Epithelial cell of proximal tubule (primary cell): ENCODE results near the gene INPP5D. TPM values are rescaled to one million over a fixed set of nuclear protein-coding genes. Genes with fewer than 3 reads are reported as not detected.

Source experiments
- DNase-seq: peaks from one replicate; pipeline ENCODE4 v3.0.0-alpha.2; 2011; ENCODE audit warnings: low read depth
- H3K4me3 ChIP-seq: 2 replicates; pipeline ENCODE4 v1.5.1; 2011; ENCODE audit warnings: low read depth, mild to moderate bottlenecking, low read length
- CTCF ChIP-seq: conservative IDR thresholded peaks from 2 replicates; pipeline ENCODE4 v1.5.1; 2012; ENCODE audit warnings: low read depth, mild to moderate bottlenecking, low read length
- total RNA-seq: library from RNA; depleted of rRNA; stranded (reverse); fragments of >200 nt; gene quantifications from 2 replicates; pipeline ENCODE4 v1.2.3, GENCODE V29; 2015

Gene INPP5D
- total RNA-seq, 1 donor from 2014 or later, result 1.8 TPM

GRCh38 chr2:233101816-233102215 is 41.7 kb downstream of the INPP5D start:
- no peak for TF ChIP-seq CTCF
- no peak overlapping the region for H3K4me3 ChIP-seq
- DNase-seq, result no peak

- TF ChIP-seq CTCF, result no peak
- DNase-seq, result no peak
- no peak overlapping the region for H3K4me3 ChIP-seq
Observed at GRCh38 chr2:233105156-233105895, 45.2 kb downstream of the INPP5D start.

DNA sequence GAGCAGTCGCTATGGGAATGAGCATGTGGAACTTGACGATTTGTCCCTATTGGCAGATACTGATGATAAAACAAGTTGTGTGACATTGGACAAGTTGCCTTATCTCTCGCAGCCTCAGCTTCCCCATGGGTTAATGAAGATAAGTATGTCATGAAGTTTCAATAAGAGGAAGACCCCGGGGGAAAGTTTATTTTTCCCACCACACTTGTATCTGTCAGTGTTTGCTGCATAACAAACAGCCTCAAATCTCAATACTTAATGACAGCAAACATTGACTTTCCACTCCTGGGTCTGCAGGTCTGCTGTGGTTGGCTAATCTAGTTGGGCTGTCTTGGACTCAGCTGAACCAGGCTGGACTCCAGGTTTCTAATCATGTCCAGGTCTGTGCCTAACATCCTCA is 45.8 kb downstream of the INPP5D start:
- DNase-seq, result no peak
- no peak for TF ChIP-seq CTCF
- H3K4me3 ChIP-seq, result no peak overlapping the region

GRCh38 chr2:233107011-233107410 is 46.9 kb downstream of the INPP5D start:
- DNase-seq, result no peak
- TF ChIP-seq CTCF, result no peak
- H3K4me3 ChIP-seq, result no peak overlapping the region

DNA sequence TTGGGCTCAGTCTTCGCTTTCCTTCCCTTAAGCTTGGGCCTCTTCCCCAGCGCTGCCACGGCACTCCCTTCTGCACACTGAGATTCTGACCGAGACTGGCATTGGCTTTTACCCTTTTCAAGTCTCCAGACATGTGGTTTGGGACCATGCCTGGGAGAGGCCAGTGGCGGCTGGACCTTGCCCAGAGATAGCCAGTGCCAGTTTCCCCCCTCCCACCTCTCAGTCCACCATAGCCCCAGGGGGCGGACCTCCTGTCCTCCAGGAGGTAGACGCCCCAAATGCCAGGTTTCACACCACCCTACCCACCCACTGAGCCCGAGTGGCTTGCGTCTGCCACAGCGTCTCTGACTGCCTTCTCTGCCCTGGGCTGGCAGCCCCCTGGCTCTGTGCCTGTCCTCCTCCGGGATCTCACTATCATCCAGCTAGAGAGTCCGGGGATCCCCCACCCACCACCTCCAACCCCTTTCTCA is 47.7 kb downstream of the INPP5D start:
- no peak overlapping the region for H3K4me3 ChIP-seq
- no peak for DNase-seq
- TF ChIP-seq CTCF, result no peak

DNA sequence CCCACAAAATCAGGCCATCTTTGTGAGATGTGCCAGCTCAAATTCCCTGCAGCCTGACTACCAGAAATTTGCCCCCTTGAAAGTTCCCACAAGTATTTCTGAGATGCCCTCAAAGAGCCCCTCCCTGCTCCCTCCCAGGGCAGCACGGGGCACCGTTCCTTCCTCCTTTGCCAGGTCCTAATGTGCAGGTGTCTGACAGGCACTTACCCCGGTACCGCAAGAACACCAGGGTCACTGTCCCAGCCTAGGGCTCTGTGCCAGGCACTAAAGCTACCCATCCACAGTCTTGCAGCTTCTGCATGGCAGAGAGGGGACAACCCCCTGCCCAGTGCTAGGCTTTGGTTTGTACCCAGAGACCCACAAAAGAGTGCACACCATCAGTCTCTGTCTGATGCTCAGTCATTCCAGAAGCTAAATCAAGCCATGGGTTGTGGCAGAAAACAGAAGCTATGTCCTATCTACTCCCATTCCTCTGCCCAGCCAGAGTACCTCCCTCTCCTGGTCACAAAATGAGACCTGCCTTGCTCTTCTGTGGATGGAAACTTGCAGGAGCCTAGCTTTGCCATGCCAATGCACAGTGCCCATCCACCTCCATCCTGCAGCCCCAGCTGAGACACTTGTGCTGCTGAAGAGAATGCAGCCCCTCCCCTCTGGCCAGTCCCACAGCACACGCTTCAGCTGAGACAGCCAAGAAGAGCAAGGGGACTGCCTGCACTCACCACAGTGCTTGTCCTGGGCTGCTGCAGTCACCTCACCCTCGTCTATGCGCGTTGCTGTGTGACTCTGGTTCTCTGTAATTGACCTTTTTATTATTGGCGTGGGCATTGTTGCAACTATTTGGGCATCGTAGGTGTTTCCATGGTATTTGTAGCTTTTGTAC is 48.7 kb downstream of the INPP5D start:
- DNase-seq, result no peak
- TF ChIP-seq CTCF, result no peak
- H3K4me3 ChIP-seq, result no peak overlapping the region
